ENCODE results near the gene MED17.
"Not testable (repeated sequence)": the region's sequence is repeated elsewhere in the genome, so short reads cannot be mapped to it uniquely, and the experiment has no call there.

MED17 gene

GRCh38 chr11:93784145-93784934 is at the start of gene MED17:
Gene MED17, plus strand, starts transcription at chr11:93784282. Its CDS starts 232 bp downstream, at chr11:93784514.
- DNase-seq (ENCODE audit: low spot score) (peak; percentile 79), FAIRE-seq (peak; percentile 67)

- no peak for DNase-seq (ENCODE audit: low spot score)
- FAIRE-seq = no peak
These were observed 49.5 kb upstream of the MED17 start for GRCh38 chr11:93734427-93735222.

GRCh38 chr11:93735627-93736026 is 48.5 kb upstream of the MED17 start:
- DNase-seq (ENCODE audit: low spot score) (no peak), FAIRE-seq (no peak)

GRCh38 chr11:93736129-93736528 is 48.0 kb upstream of the MED17 start:
- FAIRE-seq (no peak), DNase-seq (ENCODE audit: low spot score) (no peak)

GRCh38 chr11:93737904-93738612 is 46.0 kb upstream of the MED17 start:
- peak; percentile 25 for DNase-seq (ENCODE audit: low spot score)
- peak; percentile 11 for FAIRE-seq

GRCh38 chr11:93738647-93739081 is 45.4 kb upstream of the MED17 start:
- FAIRE-seq = no peak
- no peak for DNase-seq (ENCODE audit: low spot score)

- FAIRE-seq (no peak), DNase-seq (ENCODE audit: low spot score) (peak; percentile 41)
These were observed 43.9 kb upstream of the MED17 start for GRCh38 chr11:93740031-93740729.

- FAIRE-seq (no peak), DNase-seq (ENCODE audit: low spot score) (peak; percentile 41)
These were observed 43.4 kb upstream of the MED17 start for GRCh38 chr11:93740730-93741093.

- FAIRE-seq (peak; percentile 84), DNase-seq (ENCODE audit: low spot score) (peak; percentile 90)
These were observed 42.8 kb upstream of the MED17 start, which contains the start of the genes C11orf54 and TAF1D for GRCh38 chr11:93741094-93741881. Gene C11orf54, plus strand, starts transcription at chr11:93741672. Its CDS starts 5,722 bp downstream, at chr11:93747394. Gene TAF1D, minus strand, starts transcription at chr11:93741495. Its CDS starts 2,191 bp downstream, at chr11:93739304.

- peak; percentile 17 for DNase-seq (ENCODE audit: low spot score)
- FAIRE-seq = no peak
These were observed 42.2 kb upstream of the MED17 start for GRCh38 chr11:93741882-93742226.

GRCh38 chr11:93743291-93743690 is 40.8 kb upstream of the MED17 start:
- no peak for DNase-seq (ENCODE audit: low spot score)
- no peak for FAIRE-seq

- no peak for DNase-seq (ENCODE audit: low spot score)
- FAIRE-seq = no peak
These were observed 39.4 kb upstream of the MED17 start for GRCh38 chr11:93744669-93745004.

- DNase-seq (ENCODE audit: low spot score); FAIRE-seq: not testable (repeated sequence)
These were observed 38.9 kb upstream of the MED17 start for GRCh38 chr11:93745005-93745755.

- FAIRE-seq = no peak
These were observed 38.0 kb upstream of the MED17 start for GRCh38 chr11:93746101-93746500.

GRCh38 chr11:93747122-93747521 is 37.0 kb upstream of the MED17 start:
- no peak for FAIRE-seq
- DNase-seq (ENCODE audit: low spot score) = no peak

More at GRCh38 chr11:93746101-93746500, 38.0 kb upstream of the MED17 start:
- no peak for DNase-seq (ENCODE audit: low spot score)

GRCh38 chr11:93751001-93751400 is 33.1 kb upstream of the MED17 start:
- FAIRE-seq (no peak), DNase-seq (ENCODE audit: low spot score) (no peak)

GRCh38 chr11:93753241-93753640 is 30.8 kb upstream of the MED17 start:
- DNase-seq (ENCODE audit: low spot score) (no peak), FAIRE-seq (no peak)

GRCh38 chr11:93756748-93757147 is 27.3 kb upstream of the MED17 start:
- FAIRE-seq (no peak), DNase-seq (ENCODE audit: low spot score) (no peak)

- DNase-seq (ENCODE audit: low spot score) (no peak), FAIRE-seq (no peak)
These were observed 26.8 kb upstream of the MED17 start for GRCh38 chr11:93757301-93757700.
